ENCODE data around the gene MGMT.

MGMT gene

DNA sequence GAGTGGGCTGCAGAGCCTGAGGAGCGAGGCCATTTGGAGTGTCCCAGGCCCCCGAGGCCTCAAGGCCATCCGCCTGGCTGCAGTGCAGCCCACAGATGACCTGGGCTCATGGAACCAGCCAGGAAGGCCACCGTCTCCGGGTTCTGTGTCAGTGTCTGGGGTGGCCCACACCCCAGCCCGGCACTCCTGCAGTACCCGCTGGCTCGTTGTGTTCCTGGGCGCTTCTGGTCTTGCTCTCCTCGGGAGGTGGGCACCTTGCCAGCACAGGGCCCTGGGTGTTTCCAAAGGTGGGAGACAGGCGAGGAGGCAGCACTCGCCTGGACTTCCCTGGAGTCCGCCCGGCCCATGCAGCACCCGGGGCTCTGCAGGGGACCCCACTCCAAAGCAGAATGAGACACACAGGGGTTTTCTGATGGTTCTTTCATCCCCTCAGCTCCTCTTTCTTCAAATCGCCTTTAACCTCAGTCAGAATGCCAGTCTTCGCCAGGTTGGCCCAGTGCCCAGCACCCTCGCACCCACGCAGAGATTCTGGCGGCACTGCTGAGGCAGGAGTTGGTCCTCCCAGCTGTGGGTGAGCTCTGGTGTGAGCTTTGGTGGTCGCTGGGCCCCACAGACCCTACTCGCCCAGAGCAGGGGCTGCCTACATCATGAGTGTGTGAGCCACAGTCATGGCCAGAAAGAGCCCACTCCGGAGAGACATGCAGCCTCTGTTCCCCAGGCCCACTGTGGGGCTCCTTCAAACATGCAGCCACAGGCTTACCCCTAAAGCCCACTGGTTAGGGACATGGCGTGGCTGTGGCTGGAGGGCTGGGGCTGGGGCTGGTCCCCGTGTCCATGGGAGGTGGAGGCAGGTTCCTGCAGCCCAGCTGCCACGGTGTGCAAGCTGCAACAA is 341.3 kb downstream of the MGMT start:
- no peak for DNase-seq (ENCODE audit: low read depth)
- TF ChIP-seq, protein P1, sequence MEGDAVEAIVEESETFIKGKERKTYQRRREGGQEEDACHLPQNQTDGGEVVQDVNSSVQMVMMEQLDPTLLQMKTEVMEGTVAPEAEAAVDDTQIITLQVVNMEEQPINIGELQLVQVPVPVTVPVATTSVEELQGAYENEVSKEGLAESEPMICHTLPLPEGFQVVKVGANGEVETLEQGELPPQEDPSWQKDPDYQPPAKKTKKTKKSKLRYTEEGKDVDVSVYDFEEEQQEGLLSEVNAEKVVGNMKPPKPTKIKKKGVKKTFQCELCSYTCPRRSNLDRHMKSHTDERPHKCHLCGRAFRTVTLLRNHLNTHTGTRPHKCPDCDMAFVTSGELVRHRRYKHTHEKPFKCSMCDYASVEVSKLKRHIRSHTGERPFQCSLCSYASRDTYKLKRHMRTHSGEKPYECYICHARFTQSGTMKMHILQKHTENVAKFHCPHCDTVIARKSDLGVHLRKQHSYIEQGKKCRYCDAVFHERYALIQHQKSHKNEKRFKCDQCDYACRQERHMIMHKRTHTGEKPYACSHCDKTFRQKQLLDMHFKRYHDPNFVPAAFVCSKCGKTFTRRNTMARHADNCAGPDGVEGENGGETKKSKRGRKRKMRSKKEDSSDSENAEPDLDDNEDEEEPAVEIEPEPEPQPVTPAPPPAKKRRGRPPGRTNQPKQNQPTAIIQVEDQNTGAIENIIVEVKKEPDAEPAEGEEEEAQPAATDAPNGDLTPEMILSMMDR (IDR thresholded peaks at IDR 0.05; ENCODE audit: control insufficient read depth, extremely low read depth, insufficient read depth): no peak
- H3K4me3 ChIP-seq (ENCODE audit: low read depth, low read length): no peak overlapping the region

DNA sequence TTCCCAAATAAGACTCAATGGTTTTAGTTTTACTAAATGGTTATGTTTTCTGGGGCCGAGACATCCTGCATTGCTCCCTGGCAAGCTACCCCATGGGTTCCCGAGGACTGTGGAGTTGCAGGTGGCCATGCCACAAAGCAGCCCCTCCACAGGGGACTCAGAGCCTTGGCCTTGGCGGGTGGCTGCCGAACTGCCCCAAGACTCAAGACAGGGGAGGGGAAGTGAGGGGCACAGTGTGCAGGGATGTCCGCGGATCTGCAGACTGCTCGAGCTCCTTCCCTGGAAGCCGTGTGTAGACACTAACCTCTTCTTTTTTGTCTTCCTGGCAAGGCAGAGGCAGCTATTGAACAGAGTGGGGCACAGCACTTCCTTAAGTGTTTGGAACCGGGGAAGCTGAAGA is 342.4 kb downstream of the MGMT start:
- DNase-seq (ENCODE audit: low read depth): no peak
- TF ChIP-seq, protein P1 (IDR thresholded peaks at IDR 0.05; ENCODE audit: control insufficient read depth, extremely low read depth, insufficient read depth): no peak
- no peak overlapping the region for H3K4me3 ChIP-seq (ENCODE audit: low read depth, low read length)

DNA sequence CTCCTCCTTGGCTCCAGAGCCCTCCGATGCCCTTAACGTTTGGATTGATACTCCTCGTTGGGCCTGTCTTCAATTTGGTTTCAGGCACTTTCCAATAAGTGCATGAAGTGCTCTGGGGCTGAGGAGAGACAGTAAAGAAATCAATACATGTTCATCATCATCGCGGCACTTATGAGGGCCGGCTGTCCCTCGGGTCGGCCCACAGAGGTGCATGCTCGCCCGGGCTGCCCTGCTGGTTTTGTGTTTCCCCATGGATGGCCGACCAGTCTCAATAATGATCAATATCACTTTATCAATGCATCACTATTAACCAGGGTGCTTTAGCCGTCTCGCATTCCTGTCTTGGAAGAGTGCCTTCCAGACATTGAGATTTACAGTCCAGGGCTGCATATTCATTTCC is 342.8 kb downstream of the MGMT start:
- no peak for DNase-seq (ENCODE audit: low read depth)
- TF ChIP-seq, protein P1 (IDR thresholded peaks at IDR 0.05; ENCODE audit: control insufficient read depth, extremely low read depth, insufficient read depth): no peak
- H3K4me3 ChIP-seq (ENCODE audit: low read depth, low read length): no peak overlapping the region

DNA sequence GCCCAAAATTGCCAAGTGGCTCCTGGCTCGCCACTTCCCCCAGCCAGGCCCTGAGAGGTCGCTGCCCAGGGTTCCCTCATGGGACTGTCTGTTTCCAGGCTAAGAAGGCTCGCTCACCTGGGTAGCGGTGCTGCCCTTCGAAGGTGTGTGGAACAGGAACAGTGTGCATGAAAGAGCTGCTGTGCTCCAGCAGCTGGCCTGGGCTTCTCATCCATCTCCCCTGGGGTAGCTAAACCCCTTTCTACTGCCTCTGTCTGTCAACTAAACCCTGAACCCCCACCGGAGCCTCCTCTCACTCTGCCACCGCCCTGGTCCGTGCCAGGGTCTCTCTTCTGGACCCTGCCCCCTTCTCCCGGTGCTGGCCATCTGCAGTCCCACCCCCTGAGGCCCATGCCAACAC is 344.2 kb downstream of the MGMT start:
- DNase-seq (ENCODE audit: low read depth): no peak
- TF ChIP-seq, protein P1 (IDR thresholded peaks at IDR 0.05; ENCODE audit: control insufficient read depth, extremely low read depth, insufficient read depth): no peak
- no peak overlapping the region for H3K4me3 ChIP-seq (ENCODE audit: low read depth, low read length)

DNA sequence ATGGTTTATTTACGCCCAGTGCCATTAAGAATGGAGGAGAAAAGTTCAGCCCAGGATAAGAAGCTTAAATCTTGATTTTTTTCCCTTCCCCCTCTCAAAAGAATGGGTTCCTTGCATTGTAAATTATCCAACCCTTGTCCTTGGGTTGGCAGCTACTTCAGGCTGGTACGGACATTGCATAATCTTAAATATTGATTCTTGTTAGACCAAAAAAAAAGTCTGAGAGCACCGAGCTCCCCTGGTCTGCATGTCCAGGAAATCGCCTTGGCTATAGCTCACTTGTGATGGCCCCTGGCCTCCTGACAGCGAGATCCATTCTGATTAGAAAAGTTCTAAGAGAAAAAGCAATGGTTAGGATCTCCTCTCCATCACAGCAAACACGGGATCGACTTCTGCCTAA is 345.4 kb downstream of the MGMT start:
- TF ChIP-seq, protein P1 (IDR thresholded peaks at IDR 0.05; ENCODE audit: control insufficient read depth, extremely low read depth, insufficient read depth): no peak
- DNase-seq (ENCODE audit: low read depth): no peak
- no peak overlapping the region for H3K4me3 ChIP-seq (ENCODE audit: low read depth, low read length)

DNA sequence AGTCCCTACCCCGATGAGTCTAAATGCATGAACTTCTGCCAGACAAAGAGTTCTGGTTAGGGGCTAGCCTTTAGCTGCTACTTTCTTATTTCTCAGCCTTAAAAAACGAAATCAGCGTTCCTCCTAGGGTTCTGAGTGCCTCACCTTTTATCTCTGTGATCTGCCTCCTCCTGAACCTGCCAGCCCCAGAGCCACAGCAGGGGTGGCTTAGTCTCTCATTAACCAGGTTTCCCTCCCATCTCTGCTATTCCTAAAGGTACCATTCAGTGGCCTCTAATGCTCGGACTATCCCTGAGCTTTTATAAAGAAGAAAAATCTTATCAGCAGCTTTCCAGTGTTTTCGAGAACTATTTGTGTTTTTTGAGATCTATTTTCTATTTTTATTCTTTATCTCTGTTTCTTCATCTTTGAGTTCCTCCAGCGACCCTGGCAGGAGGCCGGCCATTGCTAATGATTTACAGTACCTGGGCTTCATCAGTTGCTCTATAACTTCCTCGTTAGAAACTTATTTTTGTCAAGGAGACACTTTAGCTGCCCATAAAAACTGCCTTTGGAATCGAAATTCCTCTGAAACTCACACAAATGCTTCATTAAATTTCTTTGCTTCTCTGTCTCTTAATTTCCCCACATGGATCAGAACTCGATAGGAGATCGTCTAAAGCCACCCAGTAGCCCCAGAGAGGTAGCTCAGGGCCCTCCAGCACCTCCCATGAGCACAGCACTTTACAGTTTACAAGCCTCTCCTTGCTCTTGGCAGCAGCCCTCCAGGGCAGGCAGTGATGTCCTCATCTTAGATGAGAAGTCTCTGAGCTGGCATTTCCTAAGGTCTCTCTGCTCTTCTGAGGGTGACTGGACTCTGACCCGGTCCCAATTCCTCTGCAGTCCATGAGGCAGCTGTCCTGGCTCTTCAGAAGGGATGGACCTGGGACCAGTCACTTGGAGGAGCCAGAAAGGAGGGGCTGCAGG is 347.9 kb downstream of the MGMT start:
- TF ChIP-seq, protein P1 (IDR thresholded peaks at IDR 0.05; ENCODE audit: control insufficient read depth, extremely low read depth, insufficient read depth): no peak
- peak; percentile 14 for DNase-seq (ENCODE audit: low read depth)
- no peak overlapping the region for H3K4me3 ChIP-seq (ENCODE audit: low read depth, low read length)
